GM12873 (cell line): ENCODE results near the gene KRTAP10-3.

Experiments
- TF ChIP-seq, protein P1 (sequence below): IDR thresholded peaks from 2 replicates; pipeline ENCODE4 v1.5.1; 2012; ENCODE audit warnings: low read depth, mild to moderate bottlenecking, moderate library complexity, low read length, control low read depth; ENCODE audit not compliant: insufficient read depth; ENCODE audit errors: missing control alignments

KRTAP10-3 gene

GRCh38 chr21:44558695-44559094, at the start of gene KRTAP10-3:
KRTAP10-3 (minus strand) TSS chr21:44558795; CDS start chr21:44558715, 80 bp downstream.
- TF ChIP-seq, protein P1, sequence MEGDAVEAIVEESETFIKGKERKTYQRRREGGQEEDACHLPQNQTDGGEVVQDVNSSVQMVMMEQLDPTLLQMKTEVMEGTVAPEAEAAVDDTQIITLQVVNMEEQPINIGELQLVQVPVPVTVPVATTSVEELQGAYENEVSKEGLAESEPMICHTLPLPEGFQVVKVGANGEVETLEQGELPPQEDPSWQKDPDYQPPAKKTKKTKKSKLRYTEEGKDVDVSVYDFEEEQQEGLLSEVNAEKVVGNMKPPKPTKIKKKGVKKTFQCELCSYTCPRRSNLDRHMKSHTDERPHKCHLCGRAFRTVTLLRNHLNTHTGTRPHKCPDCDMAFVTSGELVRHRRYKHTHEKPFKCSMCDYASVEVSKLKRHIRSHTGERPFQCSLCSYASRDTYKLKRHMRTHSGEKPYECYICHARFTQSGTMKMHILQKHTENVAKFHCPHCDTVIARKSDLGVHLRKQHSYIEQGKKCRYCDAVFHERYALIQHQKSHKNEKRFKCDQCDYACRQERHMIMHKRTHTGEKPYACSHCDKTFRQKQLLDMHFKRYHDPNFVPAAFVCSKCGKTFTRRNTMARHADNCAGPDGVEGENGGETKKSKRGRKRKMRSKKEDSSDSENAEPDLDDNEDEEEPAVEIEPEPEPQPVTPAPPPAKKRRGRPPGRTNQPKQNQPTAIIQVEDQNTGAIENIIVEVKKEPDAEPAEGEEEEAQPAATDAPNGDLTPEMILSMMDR = no peak

DNA sequence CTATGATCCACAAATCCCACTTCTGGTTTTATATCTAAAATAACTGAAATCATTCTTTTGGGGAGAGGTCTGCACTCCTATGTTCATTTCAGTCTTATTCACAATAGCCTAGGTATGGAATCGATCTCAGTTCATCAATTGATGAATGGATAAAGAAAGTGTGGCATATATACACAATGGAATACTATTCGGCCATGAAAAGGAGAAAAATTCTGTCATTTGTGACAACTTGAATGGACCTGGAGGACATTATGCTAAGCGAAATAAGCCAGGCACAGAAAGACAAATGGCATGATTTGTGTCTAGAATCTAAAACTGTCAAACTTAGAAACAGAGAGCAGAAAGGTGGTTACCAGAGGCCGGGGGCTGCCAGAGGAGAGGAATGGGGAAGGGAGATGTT, 47.9 kb upstream of the KRTAP10-3 start:
- TF ChIP-seq, protein P1 = no peak

DNA sequence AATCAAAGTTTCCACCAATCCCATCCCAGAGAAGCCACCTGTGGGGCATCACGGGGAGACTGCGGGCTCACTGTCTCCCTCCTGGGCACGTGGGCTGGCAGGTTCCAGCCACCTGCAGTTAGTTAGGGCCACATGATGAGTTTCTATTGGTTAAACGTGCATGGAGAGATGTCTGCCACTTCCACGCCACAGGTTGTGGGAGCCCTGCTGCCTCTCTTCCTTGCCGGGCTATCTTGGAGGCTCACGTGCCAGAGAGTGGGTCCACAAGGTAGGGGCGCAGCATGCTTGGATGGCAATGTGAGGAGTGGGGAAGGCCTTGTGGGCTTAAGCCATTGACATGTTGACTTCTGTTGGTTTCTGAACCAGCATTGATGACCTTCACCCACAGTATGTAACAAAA, 45.3 kb upstream of the KRTAP10-3 start:
- TF ChIP-seq, protein P1 = no peak

DNA sequence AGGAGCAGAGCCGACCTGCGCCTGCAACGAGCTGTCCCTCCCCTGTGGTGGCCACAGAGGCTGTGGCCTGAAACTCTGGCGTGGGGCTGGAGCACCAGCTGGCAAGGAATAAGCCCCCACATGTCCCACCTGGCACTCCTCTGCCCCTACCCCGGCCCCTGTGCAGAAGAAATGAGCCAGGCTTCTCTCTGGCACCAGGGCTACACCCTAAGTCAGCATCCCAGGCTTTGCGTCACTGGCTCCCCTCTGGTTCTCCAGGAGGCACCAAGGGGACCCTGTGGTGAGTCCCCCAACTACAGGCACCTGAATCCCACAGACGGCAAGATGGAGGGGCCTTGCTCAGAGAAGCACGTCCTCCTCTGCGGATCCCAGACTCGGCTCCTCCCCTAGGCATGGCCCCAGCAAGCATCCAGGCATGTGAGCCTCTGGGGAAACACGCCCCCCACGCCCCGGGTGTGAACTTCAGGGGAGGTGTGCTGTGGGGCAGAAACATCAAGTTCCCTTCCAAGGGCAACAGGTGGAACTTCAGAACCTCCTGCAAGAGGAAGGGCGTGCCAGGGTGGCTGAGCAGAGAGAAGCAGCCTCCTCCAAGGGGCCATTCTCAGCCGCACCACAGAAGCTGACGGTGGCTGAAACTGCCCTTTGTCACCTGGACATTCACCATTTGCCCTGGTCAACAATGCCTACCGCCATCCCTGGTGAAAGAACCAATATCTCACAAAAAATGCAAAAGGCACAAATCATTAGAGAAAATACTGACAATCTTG, 44.7 kb upstream of the KRTAP10-3 start:
- TF ChIP-seq, protein P1 = no peak

DNA sequence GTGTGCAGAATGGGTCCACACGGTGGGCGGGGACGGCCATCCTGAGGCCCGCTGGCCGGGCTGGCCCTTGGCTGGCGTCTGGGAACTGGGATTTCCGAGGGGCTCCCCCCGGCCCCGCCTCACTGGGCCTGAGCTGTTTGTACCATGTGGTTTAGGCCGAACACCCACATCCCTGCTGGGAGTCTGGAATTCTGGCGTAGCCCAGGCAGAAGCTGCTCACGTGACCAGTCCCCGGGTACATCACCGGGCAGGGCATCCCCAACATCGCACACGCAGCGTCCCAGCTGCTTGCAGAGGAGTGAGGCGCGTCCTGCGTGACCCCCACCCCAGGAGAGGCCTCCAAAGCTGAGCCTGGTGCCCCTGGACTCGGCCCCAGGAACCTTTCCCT, 43.9 kb upstream of the KRTAP10-3 start:
- TF ChIP-seq, protein P1 = no peak

- TF ChIP-seq, protein P1 = no peak
Measured at GRCh38 chr21:44601596-44602462, 43.2 kb upstream of the KRTAP10-3 start.
